ENCODE measurements around the gene PRKCZ.
"Not testable (repeated sequence)": the region's sequence is repeated elsewhere in the genome, so short reads cannot be mapped to it uniquely, and the experiment has no call there.

PRKCZ gene

GRCh38 chr1:2089051-2089450 lies 38.8 kb downstream of the PRKCZ start:
- no peak for DNase-seq

DNA sequence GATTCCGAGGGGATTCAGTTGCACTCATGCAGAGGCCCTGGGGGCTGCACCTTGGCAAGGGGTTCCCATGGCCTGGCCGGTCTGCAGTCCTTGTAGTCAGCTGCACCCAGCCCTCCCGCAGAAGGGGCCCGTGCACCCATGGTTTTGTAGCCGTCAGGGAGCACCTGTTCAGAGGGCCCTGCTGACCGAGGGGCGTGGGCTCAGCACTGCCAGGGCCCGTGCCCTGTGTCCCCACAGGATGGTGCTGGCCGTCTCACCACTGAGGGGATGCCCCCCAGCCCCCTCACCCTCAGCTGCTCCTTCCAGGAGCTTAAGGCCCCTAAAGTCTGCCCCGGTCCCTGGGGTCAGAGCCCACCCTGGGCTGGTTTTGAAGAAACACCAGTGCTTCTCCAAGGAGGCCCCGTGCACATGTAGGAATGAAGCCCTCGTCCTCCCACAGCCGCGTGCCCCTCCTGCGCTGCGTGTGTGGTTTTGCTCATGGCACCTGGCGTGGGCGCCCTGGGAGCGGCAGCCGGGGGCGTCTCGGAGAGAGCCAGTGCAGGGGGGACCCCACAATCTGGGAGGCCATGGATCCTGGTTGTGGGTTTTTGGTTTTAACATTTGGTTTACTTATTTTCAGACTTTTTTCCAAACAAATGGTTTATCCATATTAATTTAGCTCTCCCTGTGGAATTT lies 40.1 kb downstream of the PRKCZ start:
- DNase-seq, result no peak

DNA sequence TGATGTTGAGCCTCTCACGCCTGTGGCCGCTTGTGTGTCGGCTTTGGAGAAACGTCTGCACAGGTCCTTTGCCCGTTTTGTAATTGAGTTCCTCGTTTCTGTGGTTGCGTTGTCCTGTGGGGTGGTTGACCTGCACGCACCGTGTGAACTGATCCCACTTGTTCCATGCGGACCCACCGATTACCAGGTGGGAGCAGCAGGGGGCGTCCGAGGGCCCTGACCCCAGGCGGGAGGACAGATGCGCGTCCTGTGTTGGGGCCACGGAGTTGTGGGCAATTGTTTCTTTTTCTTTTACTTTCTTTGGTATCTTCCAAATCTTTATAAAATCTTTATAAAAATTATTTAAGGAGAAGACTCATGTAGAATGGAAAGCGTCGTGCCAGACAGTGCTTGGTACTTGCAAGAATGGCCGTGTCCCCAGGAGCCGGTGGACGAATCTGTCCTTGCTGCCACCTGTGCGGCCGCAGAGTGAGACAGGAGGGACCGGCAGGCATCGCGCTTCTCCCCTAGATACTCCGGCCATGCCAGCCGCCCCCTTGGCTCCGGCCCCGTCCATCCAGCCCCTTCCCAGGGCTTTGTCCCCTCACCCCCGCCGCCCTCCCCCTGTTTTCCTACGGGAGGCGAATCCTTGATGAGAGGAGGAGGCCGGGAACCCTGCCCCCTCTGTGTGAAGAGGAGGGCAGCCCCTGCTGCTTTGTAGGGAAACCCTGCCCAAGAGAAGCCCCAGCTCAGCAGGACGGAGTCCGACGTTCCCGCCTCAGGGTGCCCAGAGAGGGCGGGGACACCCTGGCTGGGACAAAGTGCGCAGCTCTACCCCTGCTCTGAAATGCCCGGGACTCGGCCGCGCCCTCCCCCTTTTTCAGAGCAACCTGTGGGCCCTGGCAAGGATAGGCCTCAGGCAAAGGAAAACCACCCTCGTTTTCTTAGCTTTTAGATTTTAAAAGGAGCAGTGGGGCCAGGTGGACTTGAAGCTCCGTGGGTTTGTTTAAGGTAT lies 41.7 kb downstream of the PRKCZ start:
- no peak for DNase-seq

DNA sequence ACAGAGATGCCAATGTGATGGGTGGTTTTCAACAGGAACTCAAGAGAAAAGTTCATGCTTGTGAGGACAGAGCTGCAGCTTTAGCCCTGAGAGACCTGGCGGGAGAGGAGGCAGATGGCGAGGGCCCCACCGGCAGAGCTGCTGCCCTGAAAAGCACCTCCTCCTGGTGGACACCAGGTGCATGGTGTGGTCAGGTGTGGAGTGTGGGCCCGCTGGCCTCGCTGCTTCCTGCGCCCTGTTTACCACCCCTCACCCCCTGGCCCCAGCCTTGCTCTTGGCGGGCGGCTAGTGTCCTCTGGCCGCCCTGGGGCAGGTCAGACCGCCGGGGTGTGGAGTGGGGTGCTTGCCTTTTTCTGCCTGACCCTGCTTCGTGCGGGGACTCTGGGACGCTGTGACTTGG lies 42.8 kb downstream of the PRKCZ start:
- no peak for DNase-seq

GRCh38 chr1:2093636-2094035 lies 43.4 kb downstream of the PRKCZ start:
- DNase-seq, result no peak

DNA sequence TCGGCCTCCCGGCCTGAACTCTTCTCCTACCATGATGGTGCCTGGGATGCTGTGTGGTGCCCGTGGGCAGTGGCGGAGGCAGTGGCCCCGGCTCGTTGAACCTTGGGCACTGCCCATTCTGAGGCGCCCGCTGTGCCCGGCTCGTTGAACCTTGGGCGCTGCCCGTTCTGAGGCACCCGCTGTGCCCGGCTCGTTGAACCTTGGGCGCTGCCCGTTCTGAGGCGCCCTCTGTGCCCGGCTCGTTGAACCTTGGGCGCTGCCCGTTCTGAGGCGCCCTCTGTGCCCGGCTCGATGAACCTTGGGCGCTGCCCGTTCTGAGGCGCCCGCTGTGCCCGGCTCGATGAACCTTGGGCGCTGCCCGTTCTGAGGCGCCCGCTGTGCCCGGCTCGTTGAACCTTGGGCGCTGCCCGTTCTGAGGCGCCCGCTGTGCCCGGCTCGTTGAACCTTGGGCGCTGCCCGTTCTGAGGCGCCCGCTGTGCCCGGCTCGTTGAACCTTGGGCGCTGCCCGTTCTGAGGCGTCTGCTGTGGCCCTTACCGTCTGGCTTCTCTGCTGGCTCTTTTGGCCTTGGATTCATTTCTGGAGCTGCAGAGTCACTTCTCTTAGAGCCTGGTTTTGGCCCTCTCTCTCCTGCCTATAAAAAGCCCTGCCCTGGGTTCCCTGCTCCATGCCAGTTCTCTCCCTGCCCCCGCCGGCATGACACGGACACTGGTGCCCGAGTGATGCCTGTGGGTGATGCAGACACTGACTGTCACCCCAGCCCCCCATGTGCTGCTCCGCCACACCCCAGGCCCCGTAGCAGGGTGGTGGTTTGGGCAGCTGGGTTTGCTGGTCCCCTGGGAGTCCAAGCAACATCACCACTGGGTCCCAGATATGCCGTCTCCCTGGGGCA lies 44.3 kb downstream of the PRKCZ start:
- not testable (repeated sequence) for DNase-seq

GRCh38 chr1:2095394-2095793 lies 45.2 kb downstream of the PRKCZ start:
- no peak for DNase-seq

GRCh38 chr1:2095981-2096736 lies 45.9 kb downstream of the PRKCZ start:
- no peak for DNase-seq

- DNase-seq, result no peak
Measured at GRCh38 chr1:2097386-2098300, 47.4 kb downstream of the PRKCZ start.

GRCh38 chr1:2098301-2098698 lies 48.1 kb downstream of the PRKCZ start:
- no peak for DNase-seq

GRCh38 chr1:2098839-2099785 lies 48.9 kb downstream of the PRKCZ start:
- no peak for DNase-seq

DNA sequence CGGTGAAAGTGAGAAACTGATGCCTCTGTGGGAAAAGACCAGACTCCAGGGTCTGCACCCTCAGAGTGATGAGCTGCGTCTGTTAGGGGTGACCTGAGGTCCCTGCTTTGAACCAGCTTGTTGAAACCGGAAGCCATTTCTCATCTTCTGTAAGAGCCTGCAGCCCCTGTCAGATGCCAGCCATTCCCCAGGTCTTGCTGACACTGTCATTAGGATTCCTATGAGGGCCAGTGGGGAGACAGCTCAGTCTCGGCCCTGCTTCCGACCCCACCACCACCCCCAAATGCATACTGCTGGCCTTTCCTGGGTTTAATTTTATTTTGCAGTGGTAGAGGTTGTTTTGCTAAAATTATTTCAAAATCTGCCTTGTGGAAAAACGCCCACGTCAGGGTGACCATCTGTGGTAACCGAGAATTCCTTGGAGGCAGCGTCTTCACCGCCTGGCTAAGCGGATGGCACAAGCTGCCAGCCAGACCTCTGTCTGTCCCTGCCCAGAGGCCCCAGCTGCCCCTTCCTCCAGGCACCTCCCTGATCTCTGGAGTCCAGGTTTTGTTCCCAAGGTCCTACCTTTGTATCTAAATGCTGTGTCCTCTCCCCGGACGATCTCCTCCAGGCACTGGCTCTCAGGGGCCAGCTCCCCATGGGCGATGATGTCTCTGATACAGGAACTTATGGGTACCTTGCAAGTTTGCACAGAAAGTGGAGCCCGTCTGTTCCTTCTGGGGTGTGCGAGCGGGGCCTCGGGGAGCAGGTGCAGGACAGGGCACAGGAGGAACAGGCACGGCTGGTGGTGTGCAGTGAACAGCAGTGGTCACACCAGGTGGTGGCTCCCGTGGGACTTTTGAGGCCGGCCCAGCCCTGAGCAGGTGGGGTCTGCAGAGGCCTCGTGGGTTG lies 49.9 kb downstream of the PRKCZ start:
- DNase-seq, result no peak

- DNase-seq, result no peak
Measured at GRCh38 chr1:2100780-2101108, 50.5 kb downstream of the PRKCZ start.

- no peak for DNase-seq
Measured at GRCh38 chr1:2101531-2101930, 51.3 kb downstream of the PRKCZ start.

DNA sequence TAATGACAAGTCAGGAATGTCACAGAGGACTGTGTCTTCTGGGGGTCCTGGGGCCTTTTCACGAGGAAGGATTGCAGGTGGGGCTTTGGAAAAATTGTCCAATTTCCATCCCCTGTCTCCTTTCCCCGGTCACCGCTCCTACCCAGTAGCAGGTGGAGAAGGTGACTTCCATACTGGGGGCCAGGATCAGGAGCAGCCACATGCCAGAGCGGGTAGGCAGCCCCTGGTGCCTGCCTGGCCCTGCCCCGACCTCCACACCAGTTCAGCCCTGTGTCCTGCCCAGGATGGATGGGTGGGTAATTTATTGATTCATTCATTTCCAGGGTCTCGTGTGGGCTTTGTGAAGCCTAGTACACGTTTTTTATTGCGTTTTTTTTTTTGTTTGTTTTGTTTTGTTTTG lies 51.7 kb downstream of the PRKCZ start:
- no peak for DNase-seq

DNA sequence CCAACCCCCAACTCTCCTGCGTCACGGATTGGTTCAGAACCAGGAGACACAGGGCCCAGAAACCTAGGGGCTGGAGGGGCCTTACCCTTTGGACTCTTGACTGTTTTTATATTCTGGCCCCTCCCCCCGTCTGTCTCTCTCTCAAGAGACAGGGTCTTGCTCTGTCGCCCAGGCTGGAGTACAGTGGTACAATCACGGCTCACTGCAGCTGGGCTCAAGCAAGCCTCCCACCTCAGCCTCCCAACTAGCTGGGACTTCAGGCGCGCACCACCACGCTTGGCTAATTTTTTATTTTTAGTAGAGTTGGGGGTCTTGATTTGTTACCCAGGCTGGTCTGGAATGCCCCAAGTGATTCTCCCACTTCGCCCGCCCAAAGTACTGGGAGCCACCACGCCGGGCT lies 52.5 kb downstream of the PRKCZ start:
- DNase-seq, result no peak

- DNase-seq, result no peak
Measured at GRCh38 chr1:2103266-2103900, 53.2 kb downstream of the PRKCZ start.

DNA sequence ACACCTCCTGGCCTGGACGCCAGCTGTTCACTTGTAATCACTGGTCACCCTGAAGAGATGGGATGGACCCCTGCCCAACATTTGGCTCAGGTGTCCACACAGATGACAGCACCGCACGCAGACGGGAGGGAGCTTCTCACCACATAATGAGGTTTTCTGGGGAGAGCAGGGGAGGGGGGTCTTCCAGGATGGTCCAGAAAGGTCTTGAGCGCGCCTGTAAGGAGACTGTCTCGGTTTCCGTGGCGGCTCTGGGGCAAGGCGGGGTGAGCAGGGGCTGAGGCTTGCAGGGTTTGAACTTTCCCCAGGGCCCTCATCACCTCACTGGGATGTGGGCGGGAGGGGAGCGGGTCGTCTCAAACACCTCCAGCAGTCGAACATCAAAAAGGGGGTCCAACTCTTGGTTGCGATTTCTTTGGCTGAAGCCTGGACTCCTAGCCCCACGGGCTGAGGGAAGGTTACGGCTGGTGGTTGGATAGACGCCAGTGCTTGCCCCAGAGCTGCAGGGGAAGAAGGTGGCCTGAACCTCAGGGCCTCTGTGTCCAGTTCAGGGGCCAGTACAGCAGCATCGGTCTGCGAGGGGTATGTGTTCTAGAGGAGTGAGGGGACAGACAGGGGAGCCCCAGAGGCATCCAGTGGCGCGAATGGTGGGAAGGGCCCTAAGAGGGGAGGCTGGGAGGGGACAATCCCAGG lies 53.8 kb downstream of the PRKCZ start:
- no peak for DNase-seq

All from NCI-H774 (cell line).